HepG2 (cell line): ENCODE data around the gene CYP4F22. TPM values are rescaled to one million over a fixed set of nuclear protein-coding genes. Genes with fewer than 3 reads are reported as not detected.
"Not testable (repeated sequence)": the region's sequence is repeated elsewhere in the genome, so short reads cannot be mapped to it uniquely, and the experiment has no call there.

Source experiments
- ATAC-seq: fragments of 200-7000 bp; cut with Tn5 transposase; 3 replicates; pipeline ENCODE4 v1.9.1; 2020; ENCODE audit warnings: mild to moderate bottlenecking, moderate library complexity
- BruUV-seq: library from RNA; stranded (reverse); fragments of 400-500 nt; replicated peaks from 2 replicates; lab custom pipeline; 2021; lab: Mats Ljungman, UMichigan
- CTCF ChIA-PET: fragments of 300-600 bp; formaldehyde crosslinking; extraction: SDS; loops from one replicate; lab custom pipeline; 2021; ENCODE audit warnings: low total read pairs, inconsistent platforms, low intra/inter-chr PET ratio; lab: Yijun Ruan, JAX
- POLR2A ChIA-PET: fragments of 350-600 bp; sonication (Branson Sonifier 250); formaldehyde crosslinking; loops from one replicate; lab custom pipeline; 2020; ENCODE audit warnings: antibody characterized with exemption, inconsistent platforms; lab: Yijun Ruan, JAX
- DNase-seq: peaks from one replicate; pipeline ENCODE4 v3.0.0-alpha.2; 2015; ENCODE audit warnings: low spot score
- FAIRE-seq: peaks from 3 replicates; lab custom pipeline; 2011; peaks lifted over from hg19 to GRCh38; lab: Jason Lieb, UNC
- H2AFZ ChIP-seq: one replicate; pipeline ENCODE4 v1.6.1; 2011; ENCODE audit warnings: low read length, inconsistent platforms
- H3K27ac ChIP-seq: fragments of 300-600 bp; 3 replicates; pipeline ENCODE4 v1.8.0; 2011; ENCODE audit warnings: mixed run types, mild to moderate bottlenecking, mixed read lengths, low read length, inconsistent platforms; ENCODE audit not compliant: insufficient read depth; ENCODE audit errors: extremely low read length
- H3K27me3 ChIP-seq, 2 experiments: fragments of 200-600 bp in 1 of 2; 2 replicates in 1 of 2; 3 replicates in 1 of 2; pipeline versions ENCODE4 v1.6.0 to v1.8.0; 2011; ENCODE audit warnings: low read length in 2 of 2, mild to moderate bottlenecking in 2 of 2, moderate library complexity in 2 of 2, inconsistent platforms in 1 of 2; ENCODE audit not compliant: insufficient read depth in 2 of 2, control insufficient read depth in 1 of 2
- H3K36me3 ChIP-seq, 2 experiments: fragments of 200-600 bp in 1 of 2; replicated peaks in 1 of 2; 2 replicates in 1 of 2; 3 replicates in 1 of 2; pipeline versions ENCODE4 v1.5.1 to v1.8.0; 2011; ENCODE audit warnings: low read length in 2 of 2, inconsistent platforms in 1 of 2; ENCODE audit not compliant: insufficient read depth in 2 of 2, control insufficient read depth in 1 of 2
- H3K4me1 ChIP-seq: 2 replicates; pipeline ENCODE4 v1.5.1; 2012; ENCODE audit warnings: low read length, inconsistent platforms; ENCODE audit not compliant: insufficient read depth
- H3K4me2 ChIP-seq: 2 replicates; pipeline ENCODE4 v1.6.0; 2011; ENCODE audit warnings: low read depth, low read length, inconsistent platforms
- H3K4me3 ChIP-seq, 3 experiments: fragments of 200-600 bp in 1 of 3; sonication (generic), shearing (Covaris generic) in 1 of 3; replicated peaks in 1 of 3; 2 replicates each; pipeline ENCODE4 v1.5.1; 2011 to 2016; ENCODE audit warnings: low read length in 3 of 3, inconsistent platforms in 2 of 3, low read depth in 2 of 3, mild to moderate bottlenecking in 2 of 3, control low read depth in 1 of 3, mixed read lengths in 1 of 3; ENCODE audit not compliant: insufficient read depth in 1 of 3
- H3K79me2 ChIP-seq: one replicate; pipeline ENCODE4 v1.6.1; 2011; ENCODE audit warnings: low read length, inconsistent platforms; ENCODE audit not compliant: insufficient read depth
- H3K9ac ChIP-seq: 2 replicates; pipeline ENCODE4 v1.6.0; 2011; ENCODE audit warnings: mild to moderate bottlenecking, low read depth, low read length, inconsistent platforms; ENCODE audit not compliant: insufficient read depth
- H3K9me3 ChIP-seq: 2 replicates; pipeline ENCODE4 v1.5.1; 2012; ENCODE audit warnings: mild to moderate bottlenecking, low read length
- H4K20me1 ChIP-seq: 2 replicates; pipeline ENCODE4 v1.6.0; 2011; ENCODE audit warnings: inconsistent platforms, mild to moderate bottlenecking, low read length, moderate library complexity; ENCODE audit not compliant: insufficient read depth
- KDM4B ChIP-seq: sonication (generic); formaldehyde crosslinking; IDR thresholded peaks from 2 replicates; pipeline ENCODE4 v1.4.0; 2020; ENCODE audit warnings: missing genetic modification reagents
- MBNL3 ChIP-seq: fragments of 250-450 bp; sonication (Bioruptor Pico); conservative IDR thresholded peaks from 2 replicates; pipeline ENCODE4 v1.8.0; 2022; ENCODE audit warnings: mild to moderate bottlenecking, inconsistent platforms
- ZNF564 ChIP-seq: sonication (generic); formaldehyde crosslinking; IDR thresholded peaks from 2 replicates; pipeline ENCODE4 v1.8.1; 2023; ENCODE audit warnings: mild to moderate bottlenecking, missing genetic modification reagents
- ZNF615 ChIP-seq: sonication (generic); formaldehyde crosslinking; IDR thresholded peaks from 2 replicates; pipeline ENCODE4 v1.5.0; 2020; ENCODE audit warnings: mild to moderate bottlenecking, missing genetic modification reagents, borderline replicate concordance
- ZNF772 ChIP-seq: sonication (generic); formaldehyde crosslinking; IDR thresholded peaks from 2 replicates; pipeline ENCODE4 v1.5.0; 2020; ENCODE audit warnings: mild to moderate bottlenecking, missing genetic modification reagents
- WGBS: methylation state at CpG from one replicate; pipeline ENCODE4 v1.1.6; 2017; ENCODE audit warnings: low lambda C conversion rate; 5-methylcytosine and 5-hydroxymethylcytosine counted together
- in situ Hi-C: cut with HindIII; loops from 2 replicates; pipeline ENCODE4 v1.10.0; 2017; ENCODE audit warnings: low pct_unique_long_range_greater_than_20kb; ENCODE audit not compliant: extremely low pct_ligation_motif_present
- intact Hi-C: fragments of 100-400 bp; cut with micrococcal nuclease; formaldehyde crosslinking; loops from one replicate; pipeline ENCODE4 v1.10.0; 2022; ENCODE audit not compliant: unreplicated experiment
- polyA plus RNA-seq, 8 experiments: library from polyadenylated mRNA; depleted of rRNA in 3 of 8; stranded (reverse) in 7 of 8; unstranded in 1 of 8; fragments of >200 nt; fragmentation: Illumina TruSeq in 4 of 8; extraction: Trizol in 4 of 8; gene quantifications; 2 replicates each; pipeline versions ENCODE4 v1.2.1 to v1.2.3, GENCODE V29; 2011 to 2016; ENCODE audit warnings: low read depth in 4 of 8, missing spikeins in 1 of 8, mixed read lengths in 1 of 8; ENCODE audit not compliant: insufficient read depth in 1 of 8
- total RNA-seq, 5 experiments: library from RNA; depleted of rRNA; stranded (reverse); fragments of >200 nt; fragmentation: Illumina TruSeq; extraction: Trizol; gene quantifications; 2 replicates each; pipeline ENCODE4 v1.2.3, GENCODE V29; 2016; ENCODE audit warnings: low read depth in 1 of 5
- TF ChIP-seq, protein P1 (sequence below): sonication (generic); formaldehyde crosslinking; IDR thresholded peaks from 2 replicates; pipeline ENCODE4 v1.5.1; 2020; ENCODE audit warnings: missing genetic modification reagents, mild to moderate bottlenecking, borderline replicate concordance
- TF ChIP-seq, protein P2 (sequence below): IDR thresholded peaks from 2 replicates; pipeline ENCODE4 v1.4.0; 2020; ENCODE audit warnings: mild to moderate bottlenecking, missing genetic modification reagents

The CYP4F22 gene
- total and polyA plus RNA-seq, 2 of the 13 experiments (the other 11 are each of a cell fraction or from before 2014, with no cell fraction given) = 0.05 TPM; not detected in 1

DNA sequence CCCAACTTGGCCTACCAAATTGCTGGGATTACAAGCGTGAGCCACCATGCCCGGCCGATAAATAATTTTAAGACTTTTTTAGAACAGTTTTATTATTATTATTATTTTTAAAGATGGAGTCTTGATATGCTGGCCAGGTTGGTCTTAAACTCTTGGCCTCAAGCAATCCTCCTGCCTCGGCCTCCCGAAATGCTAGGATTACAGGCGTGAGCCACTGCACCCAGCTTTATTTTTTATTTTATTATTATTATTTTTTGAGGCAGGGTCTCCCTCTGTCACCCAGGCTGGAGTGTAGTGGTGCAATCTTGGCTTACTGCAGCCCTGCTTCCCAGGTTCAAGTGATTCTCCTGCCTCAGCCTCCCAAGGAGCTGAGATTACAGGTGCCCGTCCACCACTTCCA, 27.3 kb upstream of the CYP4F22 start:
- H4K20me1 ChIP-seq, H2AFZ ChIP-seq, in situ Hi-C loops, H3K4me2 ChIP-seq, H3K4me3 ChIP-seq, H3K27me3 ChIP-seq, DNase-seq, POLR2A ChIA-PET, H3K9ac ChIP-seq, FAIRE-seq, BruUV-seq, H3K27ac ChIP-seq, H3K36me3 ChIP-seq, H3K79me2 ChIP-seq, CTCF ChIA-PET, intact Hi-C loops, H3K9me3 ChIP-seq, ATAC-seq: not testable (repeated sequence)
- WGBS = 61% methylated on average over 7 of the region's 7 CpGs
- H3K4me1 ChIP-seq = peaks cover 34% of the 10 kb centered on the region

DNA sequence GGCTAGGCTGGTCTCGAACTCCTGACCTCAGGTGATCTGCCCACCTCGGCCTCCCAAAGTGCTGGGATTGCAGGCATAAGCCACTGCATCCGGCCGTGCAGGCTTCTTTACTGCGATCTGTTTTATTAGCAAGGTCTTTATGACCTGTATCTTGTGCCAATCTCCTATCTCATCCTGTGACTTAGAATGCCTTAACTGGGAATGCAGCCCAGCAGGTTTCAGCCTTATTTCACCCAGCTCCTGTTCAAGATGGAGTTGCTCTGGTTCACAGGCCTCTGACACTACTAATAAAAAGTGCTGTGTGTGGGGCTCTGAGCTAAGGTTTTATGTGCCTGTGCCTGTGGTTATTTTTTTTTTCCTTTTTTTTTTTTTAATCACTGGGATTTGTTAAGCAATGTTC, 22.6 kb upstream of the CYP4F22 start:
- H2AFZ ChIP-seq, intact Hi-C loops, FAIRE-seq, H3K4me3 ChIP-seq, H3K27ac ChIP-seq, H3K4me2 ChIP-seq, ATAC-seq, BruUV-seq, H3K36me3 ChIP-seq, DNase-seq, CTCF ChIA-PET, H4K20me1 ChIP-seq, in situ Hi-C loops, POLR2A ChIA-PET, H3K27me3 ChIP-seq, H3K79me2 ChIP-seq, H3K9ac ChIP-seq, H3K9me3 ChIP-seq: not testable (repeated sequence)
- H3K4me1 ChIP-seq = peaks cover 13% of the 10 kb centered on the region
- WGBS = 69% methylated on average over 5 of the region's 5 CpGs

DNA sequence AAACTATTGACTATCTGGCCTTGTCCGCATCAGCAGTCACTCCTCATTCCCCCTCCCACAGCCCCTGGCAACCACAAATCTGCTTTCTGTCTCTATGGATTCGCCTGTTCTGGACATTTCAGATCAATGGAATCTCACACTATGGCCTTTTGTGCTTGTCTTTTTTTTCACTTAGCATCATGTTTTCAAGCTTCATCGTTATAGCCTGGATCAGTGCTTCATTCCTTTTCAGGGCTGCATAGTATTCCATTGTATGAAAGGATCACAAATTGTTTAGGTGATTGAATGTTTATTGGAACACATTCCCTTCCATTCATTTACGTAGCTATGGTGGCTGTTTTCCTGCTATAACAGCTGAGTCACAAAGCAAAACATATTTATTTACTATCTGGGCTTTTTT, 21.3 kb upstream of the CYP4F22 start:
- no peak for DNase-seq
- Histone ChIP-seq H3K9ac (no peak overlapping the region), H3K27me3 (no peaks in the 10 kb centered on the region), H3K36me3 (no peaks in the 10 kb centered on the region), H2AFZ (no peak overlapping the region), H3K4me2 (no peak overlapping the region), H3K4me3 (no peak overlapping the region), H4K20me1 (no peaks in the 10 kb centered on the region), H3K9me3 (no peaks in the 10 kb centered on the region), H3K4me1 (peaks cover 13% of the 10 kb centered on the region), H3K27ac (no peak overlapping the region), H3K79me2 (no peaks in the 10 kb centered on the region)
- intact Hi-C loops (no loop called here), in situ Hi-C loops (no loop called here)
- FAIRE-seq = no peak
- no peak for ATAC-seq
- ChIA-PET POLR2A (no interaction called here), CTCF (no interaction called here)
- BruUV-seq = no TSS peak
- 53% methylated on average over 4 of the region's 4 CpGs for WGBS
- TF ChIP-seq ZNF564 (CRISPR knock-in tag) = no peak
- TF ChIP-seq KDM4B (CRISPR knock-in tag) = no peak
- TF ChIP-seq ZNF615 = no peak
- TF ChIP-seq, protein P1, sequence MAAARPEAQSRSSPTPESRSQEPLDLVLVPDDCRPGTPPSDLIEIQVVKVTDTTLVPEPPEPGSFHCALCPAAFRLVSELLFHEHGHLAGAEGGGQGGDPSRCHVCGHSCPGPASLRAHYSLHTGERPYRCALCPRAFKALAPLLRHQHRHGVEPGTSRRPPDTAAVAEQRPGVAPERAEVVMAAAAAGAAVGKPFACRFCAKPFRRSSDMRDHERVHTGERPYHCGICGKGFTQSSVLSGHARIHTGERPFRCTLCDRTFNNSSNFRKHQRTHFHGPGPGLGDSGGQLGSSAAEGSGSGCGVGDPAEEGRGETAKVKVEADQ (CRISPR knock-in tag) = no peak
- TF ChIP-seq MBNL3 (CRISPR knock-in tag) = no peak
- no peak for TF ChIP-seq ZNF772
- TF ChIP-seq, protein P2, sequence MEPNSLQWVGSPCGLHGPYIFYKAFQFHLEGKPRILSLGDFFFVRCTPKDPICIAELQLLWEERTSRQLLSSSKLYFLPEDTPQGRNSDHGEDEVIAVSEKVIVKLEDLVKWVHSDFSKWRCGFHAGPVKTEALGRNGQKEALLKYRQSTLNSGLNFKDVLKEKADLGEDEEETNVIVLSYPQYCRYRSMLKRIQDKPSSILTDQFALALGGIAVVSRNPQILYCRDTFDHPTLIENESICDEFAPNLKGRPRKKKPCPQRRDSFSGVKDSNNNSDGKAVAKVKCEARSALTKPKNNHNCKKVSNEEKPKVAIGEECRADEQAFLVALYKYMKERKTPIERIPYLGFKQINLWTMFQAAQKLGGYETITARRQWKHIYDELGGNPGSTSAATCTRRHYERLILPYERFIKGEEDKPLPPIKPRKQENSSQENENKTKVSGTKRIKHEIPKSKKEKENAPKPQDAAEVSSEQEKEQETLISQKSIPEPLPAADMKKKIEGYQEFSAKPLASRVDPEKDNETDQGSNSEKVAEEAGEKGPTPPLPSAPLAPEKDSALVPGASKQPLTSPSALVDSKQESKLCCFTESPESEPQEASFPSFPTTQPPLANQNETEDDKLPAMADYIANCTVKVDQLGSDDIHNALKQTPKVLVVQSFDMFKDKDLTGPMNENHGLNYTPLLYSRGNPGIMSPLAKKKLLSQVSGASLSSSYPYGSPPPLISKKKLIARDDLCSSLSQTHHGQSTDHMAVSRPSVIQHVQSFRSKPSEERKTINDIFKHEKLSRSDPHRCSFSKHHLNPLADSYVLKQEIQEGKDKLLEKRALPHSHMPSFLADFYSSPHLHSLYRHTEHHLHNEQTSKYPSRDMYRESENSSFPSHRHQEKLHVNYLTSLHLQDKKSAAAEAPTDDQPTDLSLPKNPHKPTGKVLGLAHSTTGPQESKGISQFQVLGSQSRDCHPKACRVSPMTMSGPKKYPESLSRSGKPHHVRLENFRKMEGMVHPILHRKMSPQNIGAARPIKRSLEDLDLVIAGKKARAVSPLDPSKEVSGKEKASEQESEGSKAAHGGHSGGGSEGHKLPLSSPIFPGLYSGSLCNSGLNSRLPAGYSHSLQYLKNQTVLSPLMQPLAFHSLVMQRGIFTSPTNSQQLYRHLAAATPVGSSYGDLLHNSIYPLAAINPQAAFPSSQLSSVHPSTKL (CRISPR knock-in tag) = no peak
